GM23338 (cell line): ENCODE measurements around the gene LIX1. TPM values are rescaled to one million over a fixed set of nuclear protein-coding genes. Genes with fewer than 3 reads are reported as not detected.

Experiments
- ATAC-seq: fragments of 200-7000 bp; cut with Tn5 transposase; 3 replicates; pipeline ENCODE4 v1.9.1; 2020
- DNase-seq: peaks from one replicate; pipeline ENCODE4 v3.0.0-alpha.2; 2015; ENCODE audit warnings: low spot score
- H2AFZ ChIP-seq: fragments of 200-600 bp; sonication (generic); 2 replicates; pipeline ENCODE4 v1.8.0; 2016; ENCODE audit warnings: antibody characterized with exemption, mild to moderate bottlenecking, moderate library complexity
- H3F3A ChIP-seq: fragments of 200-600 bp; sonication (generic); replicated peaks from 2 replicates; pipeline ENCODE4 v1.8.0; 2017; ENCODE audit warnings: antibody characterized with exemption, mixed run types, low read depth
- H3K27ac ChIP-seq: fragments of 200-600 bp; sonication (generic); 2 replicates; pipeline ENCODE4 v1.6.1; 2016; ENCODE audit warnings: low read depth
- H3K27me3 ChIP-seq: fragments of 200-600 bp; sonication (generic); 2 replicates; pipeline ENCODE4 v1.8.0; 2016; ENCODE audit warnings: mild to moderate bottlenecking, mixed run types, moderate library complexity; ENCODE audit not compliant: insufficient read depth
- H3K36me3 ChIP-seq: fragments of 200-600 bp; sonication (generic); 2 replicates; pipeline ENCODE4 v1.8.0; 2016; ENCODE audit warnings: mild to moderate bottlenecking; ENCODE audit not compliant: insufficient read depth
- H3K4me1 ChIP-seq: fragments of 200-600 bp; sonication (generic); 2 replicates; pipeline ENCODE4 v1.8.0; 2016; ENCODE audit warnings: mild to moderate bottlenecking, moderate library complexity; ENCODE audit not compliant: insufficient read depth
- H3K4me2 ChIP-seq: fragments of 200-600 bp; sonication (generic); 2 replicates; pipeline ENCODE4 v1.7.1; 2017; ENCODE audit warnings: mixed run types
- H3K4me3 ChIP-seq: fragments of 200-600 bp; sonication (generic); 2 replicates; pipeline ENCODE4 v1.6.1; 2016; ENCODE audit warnings: mixed run types
- H3K79me2 ChIP-seq: fragments of 200-600 bp; sonication (generic); replicated peaks from 2 replicates; pipeline ENCODE4 v1.8.0; 2017; ENCODE audit warnings: mild to moderate bottlenecking; ENCODE audit not compliant: insufficient read depth
- H3K9me2 ChIP-seq: fragments of 200-600 bp; sonication (generic); 2 replicates; pipeline ENCODE4 v1.8.0; 2017; ENCODE audit not compliant: insufficient read depth
- H4K20me1 ChIP-seq: fragments of 200-600 bp; sonication (generic); replicated peaks from 2 replicates; pipeline ENCODE4 v1.8.0; 2017; ENCODE audit warnings: mild to moderate bottlenecking; ENCODE audit not compliant: insufficient read depth
- H3K27ac Mint-ChIP-seq: 2 replicates; pipeline ENCODE4 v1.8.0; 2020; ENCODE audit warnings: inconsistent platforms, mild to moderate bottlenecking, moderate library complexity, mixed read lengths
- H3K27me3 Mint-ChIP-seq: 3 replicates; pipeline ENCODE4 v1.8.0; 2022; ENCODE audit warnings: low read depth, mild to moderate bottlenecking, moderate library complexity, mixed read lengths, inconsistent platforms; ENCODE audit not compliant: insufficient read depth, poor library complexity
- H3K36me3 Mint-ChIP-seq: 3 replicates; pipeline ENCODE4 v1.8.0; 2021; ENCODE audit warnings: low read depth, mild to moderate bottlenecking, inconsistent platforms, moderate library complexity, mixed read lengths
- H3K4me1 Mint-ChIP-seq: 3 replicates; pipeline ENCODE4 v1.8.0; 2020; ENCODE audit warnings: mild to moderate bottlenecking, inconsistent platforms, mixed read lengths
- H3K4me3 Mint-ChIP-seq: 3 replicates; pipeline ENCODE4 v1.8.0; 2021; ENCODE audit warnings: moderate library complexity, mild to moderate bottlenecking, inconsistent platforms, mixed read lengths
- H3K9me3 Mint-ChIP-seq: 3 replicates; pipeline ENCODE4 v1.8.0; 2020; ENCODE audit warnings: moderate library complexity, mild to moderate bottlenecking, inconsistent platforms, mixed read lengths
- CREB1 ChIP-seq: fragments of 250-450 bp; sonication (Bioruptor Pico); IDR thresholded peaks from 2 replicates; pipeline ENCODE4 v1.5.0; 2020; ENCODE audit warnings: low read depth, mild to moderate bottlenecking, moderate library complexity
- EZH2 ChIP-seq: fragments of 200-600 bp; sonication (generic); IDR thresholded peaks from one replicate; pipeline ENCODE4 v1.8.0; 2017; ENCODE audit warnings: antibody characterized with exemption, mild to moderate bottlenecking, low read depth; ENCODE audit not compliant: unreplicated experiment
- EZH2phosphoT487 ChIP-seq: fragments of 200-600 bp; sonication (generic); IDR thresholded peaks from one replicate; pipeline ENCODE4 v1.8.1; 2018; ENCODE audit warnings: antibody characterized with exemption; ENCODE audit not compliant: unreplicated experiment
- JUNB ChIP-seq: IDR thresholded peaks from one replicate; pipeline ENCODE4 v1.6.1; 2016; ENCODE audit warnings: antibody characterized with exemption; ENCODE audit not compliant: unreplicated experiment
- POLR2AphosphoS5 ChIP-seq: IDR thresholded peaks from 2 replicates; pipeline ENCODE4 v1.6.1; 2016; ENCODE audit warnings: antibody characterized with exemption, low read depth
- REST ChIP-seq: IDR thresholded peaks from one replicate; pipeline ENCODE4 v1.6.1; 2018; ENCODE audit warnings: antibody characterized with exemption; ENCODE audit not compliant: unreplicated experiment
- STAT1 ChIP-seq: IDR thresholded peaks from one replicate; pipeline ENCODE4 v1.6.1; 2016; ENCODE audit warnings: antibody characterized with exemption; ENCODE audit not compliant: unreplicated experiment
- ZNF331 ChIP-seq: fragments of 250-450 bp; sonication (Bioruptor Pico); IDR thresholded peaks from 2 replicates; pipeline ENCODE4 v1.5.0; 2020; ENCODE audit warnings: low read depth, mild to moderate bottlenecking, moderate library complexity
- polyA plus RNA-seq: library from polyadenylated mRNA; unstranded; fragments of >200 nt; fragmentation: Nextera tagmentation; extraction: Ambion mirVana; gene quantifications from 2 replicates; pipeline ENCODE4 v1.2.1, GENCODE V29; 2016
- total RNA-seq: library from RNA; depleted of rRNA; stranded (reverse); fragments of >200 nt; shearing (Covaris generic); gene quantifications from 2 replicates; pipeline ENCODE4 v1.2.3, GENCODE V29; 2014
- TF ChIP-seq, protein P1 (sequence below), 2 experiments: fragments of 200-600 bp in 1 of 2; sonication (generic) in 1 of 2; conservative IDR thresholded peaks; 2 replicates each; pipeline versions ENCODE4 v1.5.1 to v1.6.1; 2016 to 2017; ENCODE audit warnings: antibody characterized with exemption in 2 of 2, low read depth in 2 of 2, mild to moderate bottlenecking in 2 of 2, moderate library complexity in 1 of 2
- TF ChIP-seq, protein P2 (sequence below): IDR thresholded peaks from 2 replicates; pipeline ENCODE4 v1.6.1; 2016; ENCODE audit warnings: antibody characterized with exemption

The LIX1 gene
- total and polyA plus RNA-seq, 2 experiments from 2014 or later, result 0.13 TPM; not detected in 1

DNA sequence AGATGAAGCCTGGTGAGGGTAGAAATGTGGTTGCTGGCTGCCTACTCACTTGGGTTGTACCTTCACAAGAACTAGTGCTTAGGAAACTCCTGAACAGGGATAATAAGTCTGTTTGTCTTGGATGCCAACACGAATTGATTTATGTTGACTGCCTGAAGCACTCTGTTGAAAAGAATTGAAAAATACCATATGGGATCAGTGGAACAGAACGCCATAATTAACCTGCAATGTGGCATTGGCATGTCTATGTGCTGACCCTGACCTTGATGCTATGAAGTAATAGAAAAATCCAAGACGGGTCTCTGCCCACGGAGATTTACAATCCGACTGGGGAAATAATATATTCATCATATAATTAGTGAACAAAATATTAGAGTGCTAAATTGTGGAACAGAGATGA lies 10.5 kb downstream of the LIX1 start (continued):
- TF ChIP-seq REST, result no peak
- TF ChIP-seq, protein P1, sequence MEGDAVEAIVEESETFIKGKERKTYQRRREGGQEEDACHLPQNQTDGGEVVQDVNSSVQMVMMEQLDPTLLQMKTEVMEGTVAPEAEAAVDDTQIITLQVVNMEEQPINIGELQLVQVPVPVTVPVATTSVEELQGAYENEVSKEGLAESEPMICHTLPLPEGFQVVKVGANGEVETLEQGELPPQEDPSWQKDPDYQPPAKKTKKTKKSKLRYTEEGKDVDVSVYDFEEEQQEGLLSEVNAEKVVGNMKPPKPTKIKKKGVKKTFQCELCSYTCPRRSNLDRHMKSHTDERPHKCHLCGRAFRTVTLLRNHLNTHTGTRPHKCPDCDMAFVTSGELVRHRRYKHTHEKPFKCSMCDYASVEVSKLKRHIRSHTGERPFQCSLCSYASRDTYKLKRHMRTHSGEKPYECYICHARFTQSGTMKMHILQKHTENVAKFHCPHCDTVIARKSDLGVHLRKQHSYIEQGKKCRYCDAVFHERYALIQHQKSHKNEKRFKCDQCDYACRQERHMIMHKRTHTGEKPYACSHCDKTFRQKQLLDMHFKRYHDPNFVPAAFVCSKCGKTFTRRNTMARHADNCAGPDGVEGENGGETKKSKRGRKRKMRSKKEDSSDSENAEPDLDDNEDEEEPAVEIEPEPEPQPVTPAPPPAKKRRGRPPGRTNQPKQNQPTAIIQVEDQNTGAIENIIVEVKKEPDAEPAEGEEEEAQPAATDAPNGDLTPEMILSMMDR (conservative IDR thresholded peaks at IDR 0.05; ENCODE audit: low read depth in 2 of 2), result no peak

- no peaks in the 10 kb centered on the region for H4K20me1 ChIP-seq
- Mint-ChIP-seq H3K9me3 (no peaks in the 10 kb centered on the region), H3K27me3 (peaks cover 2% of the 10 kb centered on the region), H3K4me1 (peaks cover 12% of the 10 kb centered on the region), H3K36me3 (no peaks in the 10 kb centered on the region), H3K4me3 (no peak overlapping the region), H3K27ac (no peak overlapping the region)
- no peak for DNase-seq
- ATAC-seq, result no peak
- H3K9me2 ChIP-seq, result 0 out of 2 replicates have a peak, but pooled peaks cover 6% of the 10 kb centered on the region
- no peak overlapping the region for H2AFZ ChIP-seq
- no peak overlapping the region for H3K27ac ChIP-seq
- no peaks in the 10 kb centered on the region for H3K36me3 ChIP-seq
- no peak overlapping the region for H3K4me3 ChIP-seq
- H3K4me2 ChIP-seq, result no peak overlapping the region
- H3F3A ChIP-seq, result no peaks in the 10 kb centered on the region
- H3K27me3 ChIP-seq, result no peaks in the 10 kb centered on the region
- peaks cover 8% of the 10 kb centered on the region for H3K4me1 ChIP-seq
- no peaks in the 10 kb centered on the region for H3K79me2 ChIP-seq
- TF ChIP-seq STAT1 (no peak), ZNF331 (CRISPR knock-in tag) (no peak), REST (no peak), JUNB (no peak), EZH2 (no peak), EZH2phosphoT487 (no peak), CREB1 (CRISPR knock-in tag) (no peak), POLR2AphosphoS5 (no peak)
- TF ChIP-seq, protein P1 (conservative IDR thresholded peaks at IDR 0.05; ENCODE audit: low read depth in 2 of 2), result no peak
- TF ChIP-seq, protein P2, sequence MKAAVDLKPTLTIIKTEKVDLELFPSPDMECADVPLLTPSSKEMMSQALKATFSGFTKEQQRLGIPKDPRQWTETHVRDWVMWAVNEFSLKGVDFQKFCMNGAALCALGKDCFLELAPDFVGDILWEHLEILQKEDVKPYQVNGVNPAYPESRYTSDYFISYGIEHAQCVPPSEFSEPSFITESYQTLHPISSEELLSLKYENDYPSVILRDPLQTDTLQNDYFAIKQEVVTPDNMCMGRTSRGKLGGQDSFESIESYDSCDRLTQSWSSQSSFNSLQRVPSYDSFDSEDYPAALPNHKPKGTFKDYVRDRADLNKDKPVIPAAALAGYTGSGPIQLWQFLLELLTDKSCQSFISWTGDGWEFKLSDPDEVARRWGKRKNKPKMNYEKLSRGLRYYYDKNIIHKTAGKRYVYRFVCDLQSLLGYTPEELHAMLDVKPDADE, result no peak
Measured at GRCh38 chr5:97131139-97131710, 11.2 kb downstream of the LIX1 start.
